ENCODE measurements around the gene EPHA3.

- TF ChIP-seq POLR2A (IDR thresholded peaks at IDR 0.05): no peak
- TF ChIP-seq CTCF (IDR thresholded peaks at IDR 0.05): no peak
Observed at GRCh38 chr3:89446593-89446992, 339.2 kb downstream of the EPHA3 start.

Measured in body of pancreas (tissue), 4 donors.